Lower lobe of right lung (tissue), 2 donors: ENCODE results near the gene PDXP. TPM values are rescaled to one million over a fixed set of nuclear protein-coding genes. Genes with fewer than 3 reads are reported as not detected.

ENCODE experiments used
- ATAC-seq, 2 donors: fragments of 200-7000 bp; cut with Tn5 transposase; one replicate each; pipeline ENCODE4 v1.9.1; 2020 to 2022; ENCODE audit warnings: mild to moderate bottlenecking in 2 of 2, moderate library complexity in 2 of 2
- DNase-seq: peaks from one replicate; pipeline ENCODE4 v3.0.0-alpha.2; 2020
- H3K27ac ChIP-seq: fragments of 200-600 bp; one replicate; pipeline ENCODE4 v1.8.0; 2022
- H3K27me3 ChIP-seq: fragments of 200-600 bp; one replicate; pipeline ENCODE4 v1.8.0; 2022; ENCODE audit warnings: low read depth
- H3K36me3 ChIP-seq: fragments of 200-600 bp; one replicate; pipeline ENCODE4 v1.8.0; 2022; ENCODE audit warnings: mild to moderate bottlenecking
- H3K4me1 ChIP-seq: fragments of 200-600 bp; one replicate; pipeline ENCODE4 v1.8.0; 2022
- H3K4me3 ChIP-seq: fragments of 200-600 bp; one replicate; pipeline ENCODE4 v1.8.0; 2022; ENCODE audit warnings: mild to moderate bottlenecking
- H3K9me3 ChIP-seq: fragments of 200-600 bp; one replicate; pipeline ENCODE4 v1.8.0; 2022
- CTCF ChIP-seq: fragments of 200-600 bp; IDR thresholded peaks from one replicate; pipeline ENCODE4 v1.8.0; 2022; ENCODE audit warnings: antibody characterized with exemption, mild to moderate bottlenecking
- intact Hi-C: fragments of 100-400 bp; cut with DNase I; formaldehyde crosslinking; loops from one replicate; pipeline ENCODE4 v1.11.0; 2022
- total RNA-seq: library from RNA; stranded (reverse); fragmentation: NEBNext Ultra II Directional; extraction: Animal tissue kit (Norgen Biotek cat#: 25700); gene quantifications from one replicate; pipeline ENCODE4 v1.2.1, GENCODE V29; 2021
- donor health status: DM: no; HTN: yes; CAD: no; lungs with severe emphysema.

Gene PDXP
- total RNA-seq, 1 donor from 2014 or later, result 3.9 TPM

DNA sequence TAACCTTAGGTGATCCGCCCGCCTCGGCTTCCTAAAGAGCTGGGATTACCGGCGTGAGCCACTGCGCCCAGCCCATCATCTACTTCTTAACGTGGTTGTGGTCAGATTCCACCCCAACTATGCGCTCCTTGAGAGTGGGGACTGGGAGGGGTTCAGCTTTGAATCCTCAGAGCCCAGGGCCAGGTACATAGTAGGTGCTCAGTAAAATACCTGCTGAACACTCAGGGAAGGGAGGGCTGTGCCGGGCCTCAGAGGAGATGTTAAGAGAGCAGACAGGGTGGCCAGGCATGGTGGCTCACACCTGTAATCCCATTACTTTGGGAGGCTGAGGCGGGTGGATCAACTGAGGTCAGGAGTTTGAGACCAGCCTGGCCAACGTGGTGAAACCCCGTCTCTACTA lies 15.7 kb downstream of the PDXP start:
- H3K4me1 ChIP-seq, result peaks cover 50% of the 10 kb centered on the region
- intact Hi-C loops, result no loop called here
- H3K27me3 ChIP-seq, result no peaks in the 10 kb centered on the region
- peak overlapping the region; percentile 85 for H3K27ac ChIP-seq
- no peak for ATAC-seq
- no peaks in the 10 kb centered on the region for H3K9me3 ChIP-seq
- TF ChIP-seq CTCF, result no peak
- peaks cover 16% of the 10 kb centered on the region for H3K36me3 ChIP-seq
- no peak overlapping the region for H3K4me3 ChIP-seq
- DNase-seq, result no peak

DNA sequence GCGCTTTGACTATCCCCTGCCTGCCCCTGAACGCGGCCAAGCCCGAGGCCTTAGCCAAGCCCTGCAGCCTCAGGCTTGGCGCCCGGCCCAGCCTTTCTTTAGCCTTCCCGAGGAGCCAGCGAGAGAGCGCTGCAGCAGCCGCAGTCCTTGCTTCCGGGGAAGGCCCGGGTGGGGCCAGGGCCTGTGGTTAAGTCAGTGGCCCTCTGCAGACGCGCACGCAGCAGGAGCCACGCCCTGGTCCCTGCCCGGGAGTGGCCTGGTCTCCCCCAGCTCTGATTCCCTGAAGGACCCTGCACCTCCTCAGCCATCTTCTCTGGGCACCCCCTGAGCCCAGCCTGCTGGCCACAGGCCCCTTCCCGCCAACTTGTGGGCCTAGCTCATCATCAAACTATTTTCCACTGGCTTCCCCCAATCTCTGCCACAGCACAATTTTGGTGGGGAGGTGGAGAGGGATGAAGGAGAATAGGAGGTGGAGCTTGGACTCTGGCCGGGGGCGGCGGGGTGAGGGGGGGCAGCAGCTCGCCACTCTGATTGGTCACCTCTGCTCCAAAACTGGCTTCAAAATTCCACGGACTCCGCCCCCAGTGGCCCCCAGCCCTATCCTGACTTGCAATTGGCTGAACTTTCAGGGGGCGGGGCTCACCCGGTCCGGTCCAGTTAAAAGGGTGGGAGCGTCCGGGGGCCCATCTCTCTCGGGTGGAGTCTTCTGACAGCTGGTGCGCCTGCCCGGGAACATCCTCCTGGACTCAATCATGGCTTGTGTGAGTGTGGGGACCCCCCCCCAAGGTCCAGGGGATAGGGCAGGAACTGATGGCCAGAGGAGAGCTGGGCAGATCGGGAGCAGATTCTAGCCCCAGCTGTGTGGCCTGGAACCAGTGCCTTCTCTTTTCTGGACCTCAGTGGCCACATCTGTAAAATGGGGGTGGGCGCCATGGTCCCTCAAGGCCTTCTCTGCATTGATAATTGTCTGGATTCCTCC lies 16.7 kb downstream of the PDXP start, which contains the start of gene LGALS1:
LGALS1 (plus strand) TSS at position 686 of the 979 bp plus-strand sequence; CDS start at position 753, 67 bp downstream.
- DNase-seq, result peak; percentile 96
- peaks cover 50% of the 10 kb centered on the region for H3K4me1 ChIP-seq
- H3K4me3 ChIP-seq, result peak within 1 kb of the TSS; percentile 69
- ATAC-seq, result peak; percentile 88 to 93
- no peaks in the 10 kb centered on the region for H3K9me3 ChIP-seq
- TF ChIP-seq CTCF, result peak; percentile 14
- peak within 1 kb of the TSS; percentile 85 for H3K27ac ChIP-seq
- no peaks in the 10 kb centered on the region for H3K27me3 ChIP-seq
- intact Hi-C loops, result no loop called here
- H3K36me3 ChIP-seq, result peaks cover 26% of the 10 kb centered on the region

GRCh38 chr22:37675930-37676735 lies 17.6 kb downstream of the PDXP start:
- intact Hi-C loops, result no loop called here
- peak; percentile 0 to 17 for ATAC-seq
- Histone ChIP-seq H3K27me3 (no peaks in the 10 kb centered on the region), H3K4me3 (peak overlapping the region; percentile 69), H3K27ac (peak overlapping the region; percentile 85), H3K9me3 (no peaks in the 10 kb centered on the region), H3K36me3 (peaks cover 28% of the 10 kb centered on the region), H3K4me1 (peaks cover 53% of the 10 kb centered on the region)
- peak; percentile 53 for DNase-seq
- no peak for TF ChIP-seq CTCF

DNA sequence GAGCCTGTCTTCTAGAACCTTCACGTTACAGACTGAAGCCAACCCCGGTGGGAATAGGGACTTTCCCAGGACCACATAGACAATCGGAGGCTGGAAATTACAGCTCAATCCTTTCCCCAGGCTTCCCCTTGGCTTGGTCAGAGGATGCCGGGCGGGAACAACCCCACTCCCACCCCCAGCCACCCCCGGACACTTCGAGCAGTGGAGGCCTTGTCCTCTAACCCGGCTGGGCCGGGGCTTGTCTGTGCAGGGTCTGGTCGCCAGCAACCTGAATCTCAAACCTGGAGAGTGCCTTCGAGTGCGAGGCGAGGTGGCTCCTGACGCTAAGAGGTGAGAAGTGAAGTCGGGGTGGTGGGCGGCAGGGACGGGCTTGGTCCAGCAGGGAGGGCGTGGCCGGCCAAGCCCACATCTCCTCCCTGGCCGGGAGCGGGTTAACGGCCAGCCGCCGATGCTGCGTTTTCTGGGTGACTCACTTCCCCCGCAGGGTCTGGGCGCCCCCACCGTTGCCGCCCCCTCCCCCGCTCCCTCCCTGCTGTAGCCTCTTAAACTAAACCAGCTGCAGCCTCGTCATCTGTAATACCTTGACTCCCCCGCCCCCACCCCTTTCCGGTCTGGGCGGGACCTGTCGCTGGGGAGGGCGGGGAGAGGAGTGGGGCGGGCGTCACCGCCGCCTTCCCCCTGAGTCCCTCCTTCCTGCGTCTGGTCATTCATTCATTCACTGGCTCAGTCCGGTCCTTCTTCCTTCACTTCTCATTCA lies 18.4 kb downstream of the PDXP start:
- intact Hi-C loops, result no loop called here
- peak; percentile 75 to 76 for ATAC-seq
- no peaks in the 10 kb centered on the region for H3K9me3 ChIP-seq
- peak overlapping the region; percentile 85 for H3K27ac ChIP-seq
- no peaks in the 10 kb centered on the region for H3K27me3 ChIP-seq
- DNase-seq, result peak; percentile 88
- peaks cover 28% of the 10 kb centered on the region for H3K36me3 ChIP-seq
- H3K4me1 ChIP-seq, result peaks cover 61% of the 10 kb centered on the region
- TF ChIP-seq CTCF, result no peak
- peak overlapping the region; percentile 69 for H3K4me3 ChIP-seq

DNA sequence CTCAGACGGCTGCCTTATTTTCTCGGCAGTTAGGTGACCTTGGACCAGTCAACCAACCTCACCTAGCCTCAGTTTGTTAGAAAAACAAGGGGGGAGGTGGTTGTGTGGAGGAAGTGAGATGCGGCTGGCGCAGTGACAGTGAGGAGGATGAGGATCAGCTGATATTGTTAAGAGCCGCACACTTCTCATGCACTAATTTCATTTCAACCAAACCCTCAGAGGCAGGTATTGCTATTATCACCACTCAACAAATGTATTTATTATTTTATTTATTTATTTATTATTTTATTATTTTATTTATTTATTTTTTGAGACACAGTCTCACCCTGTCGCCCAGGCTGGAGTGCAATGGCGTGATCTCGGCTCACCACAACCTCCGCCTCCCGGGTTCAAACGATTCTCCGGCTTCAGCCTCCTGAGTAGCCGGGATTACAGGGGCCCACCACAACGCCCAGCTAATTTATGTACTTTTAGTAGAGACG lies 19.0 kb downstream of the PDXP start:
- TF ChIP-seq CTCF, result no peak
- no peaks in the 10 kb centered on the region for H3K9me3 ChIP-seq
- no peak for ATAC-seq
- peak overlapping the region; percentile 69 for H3K4me3 ChIP-seq
- peaks cover 28% of the 10 kb centered on the region for H3K36me3 ChIP-seq
- no peak for DNase-seq
- peak overlapping the region; percentile 85 for H3K27ac ChIP-seq
- no peaks in the 10 kb centered on the region for H3K27me3 ChIP-seq
- peaks cover 56% of the 10 kb centered on the region for H3K4me1 ChIP-seq
- intact Hi-C loops, result no loop called here
